Muscle of leg (tissue), 11 donors: ENCODE measurements around the gene LRCOL1. TPM values are rescaled to one million over a fixed set of nuclear protein-coding genes. Genes with fewer than 3 reads are reported as not detected.

ENCODE experiments used
- DNase-seq: peaks from one replicate; pipeline ENCODE4 v3.0.0; 2013
- H3K27ac ChIP-seq: one replicate; pipeline ENCODE4 v1.5.1; 2013; ENCODE audit warnings: mild to moderate bottlenecking, low read length, control low read depth
- H3K27me3 ChIP-seq: one replicate; pipeline ENCODE4 v1.6.1; 2013; ENCODE audit warnings: low read length; ENCODE audit not compliant: control insufficient read depth, insufficient read depth
- H3K36me3 ChIP-seq: one replicate; pipeline ENCODE4 v1.6.1; 2013; ENCODE audit warnings: low read length; ENCODE audit not compliant: control insufficient read depth, insufficient read depth
- H3K4me1 ChIP-seq: one replicate; pipeline ENCODE4 v1.6.1; 2013; ENCODE audit warnings: low read length; ENCODE audit not compliant: control insufficient read depth, insufficient read depth
- H3K4me3 ChIP-seq: one replicate; pipeline ENCODE4 v1.5.1; 2013; ENCODE audit warnings: low read length, control low read depth
- H3K9me3 ChIP-seq: replicated peaks from 2 replicates; pipeline ENCODE4 v1.6.1; 2013; ENCODE audit warnings: low read depth, low read length; ENCODE audit not compliant: control insufficient read depth
- WGBS: methylation state at CpG from one replicate; pipeline ENCODE4 v1.1.5; 2013; ENCODE audit warnings: missing lambda C conversion rate; ENCODE audit not compliant: insufficient coverage; 5-methylcytosine and 5-hydroxymethylcytosine counted together
- polyA plus RNA-seq, 8 donors: library from polyadenylated mRNA; unstranded; fragments of 120-200 nt; gene quantifications; one replicate each; pipeline versions ENCODE4 v1.2.1 to v1.2.3, GENCODE V29; 2013; ENCODE audit warnings: inconsistent platforms in 1 of 8, low replicate concordance in 1 of 8; ENCODE audit not compliant: insufficient read length in 8 of 8, insufficient read depth in 1 of 8
- total RNA-seq: library from RNA; stranded (reverse); fragments of 120-200 nt; gene quantifications from one replicate; pipeline ENCODE4 v1.2.4, GENCODE V29; 2013

The LRCOL1 gene
- total and polyA plus RNA-seq, 9 donors, result 0.13 to 0.64 (median 0.22) TPM; not detected in 2

DNA sequence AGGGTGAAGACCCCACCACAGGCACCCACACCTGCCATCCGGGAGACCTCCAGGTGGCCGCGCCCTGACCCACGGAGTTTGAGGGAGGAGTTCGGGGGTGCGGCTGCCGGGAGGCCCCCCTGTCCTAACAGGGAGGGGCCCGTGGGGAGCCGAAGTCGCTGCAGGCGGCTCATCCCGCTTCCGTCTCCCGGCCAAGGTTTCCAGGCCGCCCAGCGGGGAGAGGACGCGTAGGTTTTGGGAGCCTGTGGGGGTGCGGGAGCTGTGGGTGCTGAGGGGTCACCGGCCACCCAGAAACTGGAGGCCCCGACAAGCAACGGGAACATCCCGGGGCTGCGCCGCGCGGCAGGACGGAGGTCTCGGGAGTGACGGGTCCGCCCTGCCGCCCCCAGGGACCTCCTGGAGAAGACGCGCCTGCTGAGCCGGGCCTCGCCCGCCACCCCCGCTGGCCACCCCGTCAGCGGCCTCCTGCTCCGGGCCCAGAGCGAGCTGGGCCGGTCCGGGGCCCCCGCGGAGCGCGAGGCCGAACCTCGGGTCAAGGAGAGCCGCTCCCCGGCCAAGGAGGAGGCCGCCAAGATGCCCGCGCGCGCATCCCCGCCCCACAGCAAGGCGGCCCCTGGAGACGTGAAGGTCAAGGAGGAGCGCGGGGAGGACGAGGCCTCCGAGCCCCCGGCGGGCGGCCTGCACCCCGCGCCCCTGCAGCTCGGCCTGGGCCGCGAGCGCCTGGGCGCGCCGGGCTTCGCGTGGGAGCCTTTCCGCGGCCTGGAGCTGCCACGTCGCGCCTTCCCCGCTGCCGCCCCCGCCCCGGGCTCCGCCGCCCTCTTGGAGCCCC is 27.6 kb downstream of the LRCOL1 start:
- Histone ChIP-seq H3K4me1 (peaks cover 5% of the 10 kb centered on the region), H3K9me3 (no peaks in the 10 kb centered on the region), H3K36me3 (peaks cover 13% of the 10 kb centered on the region), H3K4me3 (peak overlapping the region; percentile 8), H3K27ac (no peak overlapping the region), H3K27me3 (peaks cover 30% of the 10 kb centered on the region)
- no peak for DNase-seq
- 27% methylated on average over 76 of the region's 89 CpGs for WGBS

DNA sequence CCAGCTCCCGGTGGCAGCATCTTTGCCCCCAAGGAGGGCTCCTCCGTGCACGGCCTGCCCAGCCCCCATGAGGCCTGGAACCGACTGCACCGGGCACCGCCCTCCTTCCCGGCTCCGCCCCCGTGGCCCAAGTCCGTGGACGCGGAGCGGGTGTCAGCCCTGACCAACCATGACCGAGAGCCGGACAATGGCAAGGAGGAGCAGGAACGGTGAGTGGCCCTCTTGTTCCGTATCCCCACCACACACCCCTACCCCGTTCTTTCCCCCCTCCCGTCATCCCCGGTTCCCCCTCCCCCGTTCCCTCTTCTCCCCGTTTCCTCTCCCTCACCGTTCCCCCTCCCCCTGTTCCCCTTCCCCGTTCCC is 28.3 kb downstream of the LRCOL1 start:
- Histone ChIP-seq H3K36me3 (peaks cover 20% of the 10 kb centered on the region), H3K27me3 (peaks cover 29% of the 10 kb centered on the region), H3K4me3 (no peak overlapping the region), H3K9me3 (no peaks in the 10 kb centered on the region), H3K27ac (no peak overlapping the region), H3K4me1 (peaks cover 5% of the 10 kb centered on the region)
- WGBS, result 45% methylated on average over 16 of the region's 24 CpGs
- DNase-seq, result no peak

DNA sequence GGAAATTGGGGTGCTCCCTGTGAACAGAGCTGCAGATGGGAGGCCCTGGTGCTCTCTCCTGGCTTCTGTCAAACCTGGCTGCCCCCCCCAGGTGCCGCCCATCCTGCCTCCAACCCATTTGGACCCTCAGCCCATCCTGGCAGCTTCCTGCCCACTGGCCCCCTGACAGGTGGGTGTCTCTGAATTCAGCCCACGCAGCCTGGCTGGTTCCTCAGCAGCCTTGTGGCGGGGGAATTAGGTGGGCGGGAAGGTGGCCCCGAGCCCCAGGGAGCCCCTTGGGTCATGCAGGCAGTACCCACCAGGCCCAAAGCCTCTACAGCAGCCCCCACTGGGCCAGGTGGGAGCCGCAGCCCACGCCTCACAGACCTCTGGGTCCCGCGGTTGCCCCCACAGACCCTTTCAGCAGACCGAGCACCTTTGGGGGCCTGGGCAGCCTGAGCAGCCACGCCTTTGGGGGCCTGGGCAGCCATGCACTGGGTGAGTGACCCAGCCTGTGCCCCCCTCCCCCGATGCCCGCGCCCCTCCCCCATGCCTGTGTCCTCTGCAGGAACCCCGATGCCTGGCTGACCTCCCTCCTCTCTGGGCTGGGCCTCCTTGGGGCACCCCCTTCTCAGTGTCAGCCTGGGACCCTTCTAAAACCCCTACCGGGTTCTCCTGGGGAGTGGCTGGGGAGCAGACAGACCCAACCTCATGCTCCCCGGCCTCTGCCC is 28.9 kb downstream of the LRCOL1 start:
- Histone ChIP-seq H3K36me3 (peaks cover 26% of the 10 kb centered on the region), H3K27ac (no peak overlapping the region), H3K9me3 (no peaks in the 10 kb centered on the region), H3K4me1 (peaks cover 5% of the 10 kb centered on the region), H3K27me3 (peaks cover 28% of the 10 kb centered on the region), H3K4me3 (no peak overlapping the region)
- DNase-seq, result no peak
- WGBS, result 69% methylated on average over 12 of the region's 17 CpGs

DNA sequence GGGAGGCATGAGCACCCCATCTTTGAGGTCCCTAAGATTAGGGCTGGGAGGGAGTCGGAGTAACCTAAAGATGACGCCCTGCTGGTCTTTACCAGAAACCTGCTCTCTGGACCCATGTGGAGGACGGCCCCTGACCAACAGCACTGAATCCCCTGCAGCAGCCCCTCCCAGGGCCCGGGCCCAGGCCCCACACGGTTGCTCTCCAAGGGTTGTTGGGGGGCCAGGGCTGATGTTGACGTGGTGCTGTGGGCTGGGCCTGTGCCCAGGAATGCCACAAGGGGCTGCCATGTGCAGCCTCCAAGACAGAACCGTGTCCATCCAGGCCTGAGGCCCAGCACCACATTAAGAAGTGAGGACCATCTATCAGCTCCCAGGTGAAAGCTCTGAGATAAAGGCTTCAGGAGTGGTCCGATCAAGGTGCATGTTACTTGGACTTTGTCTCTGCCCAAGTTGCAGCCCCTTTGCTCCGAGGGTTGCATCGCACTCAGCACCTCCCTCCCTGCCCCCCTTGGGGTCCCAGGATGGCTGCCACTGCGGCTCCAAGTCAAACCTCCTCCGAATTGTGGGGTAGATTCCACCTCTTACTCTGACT is 29.6 kb downstream of the LRCOL1 start:
- 79% methylated on average over 6 of the region's 12 CpGs for WGBS
- Histone ChIP-seq H3K27me3 (peaks cover 25% of the 10 kb centered on the region), H3K4me1 (peaks cover 5% of the 10 kb centered on the region), H3K9me3 (no peaks in the 10 kb centered on the region), H3K27ac (no peak overlapping the region), H3K36me3 (peaks cover 27% of the 10 kb centered on the region), H3K4me3 (no peak overlapping the region)
- DNase-seq, result no peak

DNA sequence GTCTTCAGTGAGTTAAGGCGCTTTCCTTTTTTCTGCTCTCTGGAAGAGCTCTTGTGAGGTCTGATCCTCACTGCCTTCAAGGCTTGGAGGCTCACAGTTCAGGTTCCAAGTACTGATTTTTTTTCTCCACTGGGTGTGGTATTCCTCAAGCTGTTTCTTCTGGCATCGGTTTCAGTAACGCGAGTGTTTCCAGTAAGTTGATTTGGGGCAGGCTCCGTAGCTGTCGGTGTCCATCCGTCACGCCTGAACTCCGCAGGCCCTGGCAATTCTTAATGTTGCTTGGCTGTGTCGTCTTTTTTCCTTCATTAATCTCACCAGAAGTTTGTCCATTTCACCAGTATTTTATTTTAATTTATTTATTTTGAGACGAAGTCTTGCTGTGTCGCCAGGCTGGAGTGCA is 30.6 kb downstream of the LRCOL1 start:
- Histone ChIP-seq H3K27ac (no peak overlapping the region), H3K9me3 (no peaks in the 10 kb centered on the region), H3K4me1 (peaks cover 5% of the 10 kb centered on the region), H3K4me3 (no peak overlapping the region), H3K27me3 (peaks cover 23% of the 10 kb centered on the region), H3K36me3 (peaks cover 34% of the 10 kb centered on the region)
- WGBS, result 52% methylated on average over 4 of the region's 12 CpGs
- peak; percentile 78 for DNase-seq

DNA sequence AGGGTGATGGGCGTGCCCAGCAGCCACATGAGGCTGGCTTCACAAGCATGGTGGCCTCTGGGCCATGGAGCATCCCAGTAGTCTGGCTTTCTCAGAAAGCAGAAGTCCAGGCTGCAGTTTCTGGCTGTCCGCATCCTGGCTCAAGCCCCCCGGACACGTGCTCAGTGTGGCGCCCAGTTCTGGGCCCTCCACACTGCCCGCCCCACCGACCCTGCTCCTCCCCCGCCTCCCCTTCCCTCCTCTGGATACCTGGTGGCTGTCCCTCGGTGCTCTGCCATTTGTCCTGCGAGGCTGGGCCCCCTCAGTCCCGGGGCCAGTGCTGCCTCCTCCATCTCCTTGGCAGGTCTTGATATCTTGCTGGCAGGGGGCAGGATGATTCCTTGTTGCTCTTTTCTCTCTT is 31.6 kb downstream of the LRCOL1 start:
- H3K27ac ChIP-seq, result no peak overlapping the region
- H3K27me3 ChIP-seq, result peaks cover 19% of the 10 kb centered on the region
- H3K9me3 ChIP-seq, result no peaks in the 10 kb centered on the region
- no peak for DNase-seq
- H3K4me3 ChIP-seq, result no peak overlapping the region
- H3K36me3 ChIP-seq, result peaks cover 43% of the 10 kb centered on the region
- WGBS, result 73% methylated on average over 7 of the region's 11 CpGs
- peaks cover 5% of the 10 kb centered on the region for H3K4me1 ChIP-seq

DNA sequence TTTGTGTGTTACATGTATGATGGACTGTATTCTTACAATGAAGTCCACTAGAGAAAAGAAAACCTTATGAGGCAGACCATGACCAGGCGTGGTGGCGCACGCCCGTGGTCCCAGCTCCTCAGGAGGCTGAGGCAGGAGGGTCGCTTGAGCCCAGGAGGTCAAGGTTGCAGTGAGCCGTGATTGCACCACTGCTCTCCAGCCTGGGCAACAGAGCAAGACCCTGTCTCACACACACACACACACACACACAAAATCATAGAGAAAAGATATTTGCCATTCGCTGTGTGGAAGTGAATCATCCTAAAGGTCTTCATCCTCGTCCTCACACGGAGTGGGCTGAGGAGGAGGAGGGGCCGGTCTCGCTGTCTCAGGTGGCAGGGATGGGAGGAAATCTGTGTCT is 32.3 kb downstream of the LRCOL1 start:
- peaks cover 5% of the 10 kb centered on the region for H3K4me1 ChIP-seq
- no peaks in the 10 kb centered on the region for H3K9me3 ChIP-seq
- no peak overlapping the region for H3K4me3 ChIP-seq
- H3K27me3 ChIP-seq, result peaks cover 17% of the 10 kb centered on the region
- peaks cover 50% of the 10 kb centered on the region for H3K36me3 ChIP-seq
- H3K27ac ChIP-seq, result no peak overlapping the region
- no peak for DNase-seq
- WGBS, result 55% methylated on average over 5 of the region's 11 CpGs

DNA sequence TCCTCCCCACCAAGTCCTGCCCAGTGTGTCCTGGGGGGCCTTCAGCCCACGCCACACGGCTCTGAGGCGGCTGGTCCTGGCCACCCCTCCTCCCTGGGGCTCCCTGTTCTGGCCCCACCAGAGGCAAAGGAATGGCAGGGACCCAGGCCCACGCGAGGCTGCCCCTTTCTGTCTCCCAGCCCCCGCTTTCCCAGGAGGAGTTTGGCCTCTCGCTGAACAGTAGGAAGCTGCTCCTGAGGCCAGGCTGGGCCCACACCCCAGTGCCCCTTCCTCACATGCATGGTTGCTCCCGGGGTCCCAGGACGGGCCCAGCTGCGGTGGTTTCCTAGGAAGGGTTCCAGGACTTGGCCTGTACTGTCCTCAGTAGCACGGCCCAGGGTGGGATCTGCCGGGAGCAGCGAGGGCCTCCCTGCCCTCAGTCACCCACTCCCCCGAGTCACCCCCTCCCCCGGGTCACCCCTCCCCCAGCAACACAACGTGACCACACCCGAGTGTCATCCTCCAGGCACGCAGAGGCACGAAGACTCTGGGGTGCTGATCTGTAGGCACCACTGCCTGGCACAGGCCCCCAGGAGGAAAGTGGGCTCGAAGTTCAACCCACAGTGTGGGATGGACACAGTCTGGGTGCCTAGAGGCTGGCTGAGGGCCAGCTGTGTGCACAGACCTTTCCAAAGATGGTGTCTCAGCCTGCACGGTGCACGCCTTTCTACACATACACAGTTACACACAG is 33.0 kb downstream of the LRCOL1 start:
- no peak overlapping the region for H3K4me3 ChIP-seq
- H3K27ac ChIP-seq, result no peak overlapping the region
- DNase-seq, result no peak
- H3K27me3 ChIP-seq, result peaks cover 13% of the 10 kb centered on the region
- WGBS, result 79% methylated on average over 17 of the region's 22 CpGs
- H3K9me3 ChIP-seq, result no peaks in the 10 kb centered on the region
- peaks cover 58% of the 10 kb centered on the region for H3K36me3 ChIP-seq
- H3K4me1 ChIP-seq, result peaks cover 2% of the 10 kb centered on the region

DNA sequence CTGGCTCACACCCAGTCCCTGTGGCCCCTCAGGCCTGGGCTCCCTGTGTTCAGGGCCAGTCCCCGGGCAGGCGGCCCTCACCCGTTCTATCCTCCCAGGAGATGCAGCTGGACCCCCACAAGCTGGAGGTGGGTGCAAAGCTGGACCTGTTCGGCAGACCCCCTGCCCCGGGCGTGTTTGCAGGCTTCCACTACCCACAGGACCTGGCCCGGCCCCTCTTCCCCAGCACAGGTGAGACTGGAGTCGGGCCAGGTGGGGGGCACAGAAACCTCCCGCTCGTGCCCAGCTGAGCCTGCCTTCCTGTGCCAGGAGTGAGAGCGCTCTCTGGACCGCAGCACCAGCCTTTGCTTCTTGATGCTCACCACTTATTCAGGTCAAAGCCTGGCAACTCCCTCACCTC is 33.7 kb downstream of the LRCOL1 start:
- Histone ChIP-seq H3K4me1 (peaks cover 7% of the 10 kb centered on the region), H3K36me3 (peaks cover 64% of the 10 kb centered on the region), H3K4me3 (no peak overlapping the region), H3K27me3 (peaks cover 8% of the 10 kb centered on the region), H3K27ac (no peak overlapping the region), H3K9me3 (no peaks in the 10 kb centered on the region)
- DNase-seq, result no peak
- WGBS, result 94% methylated on average over 12 of the region's 12 CpGs

DNA sequence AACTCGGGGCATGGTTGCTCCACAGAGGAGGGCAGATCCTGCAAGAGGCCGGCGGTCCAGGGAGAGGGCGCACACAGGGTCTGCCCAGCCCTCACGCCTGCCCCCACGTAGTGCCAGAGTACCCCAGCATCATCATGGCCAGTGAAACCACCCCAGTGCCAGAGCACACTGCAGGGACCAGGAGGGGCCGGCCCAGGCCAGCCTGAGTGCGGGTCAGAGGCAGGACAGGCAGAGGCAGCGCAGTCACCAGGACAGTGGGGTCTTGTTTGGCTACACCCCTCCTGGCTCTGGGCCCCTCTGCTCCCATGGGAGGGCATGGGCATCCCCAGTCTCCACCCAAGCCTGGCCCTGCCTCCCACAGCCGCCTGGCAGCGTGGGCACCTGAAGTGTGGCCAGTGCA is 34.7 kb downstream of the LRCOL1 start:
- Histone ChIP-seq H3K4me3 (no peak overlapping the region), H3K27me3 (no peaks in the 10 kb centered on the region), H3K9me3 (no peaks in the 10 kb centered on the region), H3K4me1 (peaks cover 7% of the 10 kb centered on the region), H3K27ac (no peak overlapping the region), H3K36me3 (peaks cover 67% of the 10 kb centered on the region)
- 95% methylated on average over 9 of the region's 11 CpGs for WGBS
- no peak for DNase-seq
